ENCODE measurements around the gene PBX4.

DNA sequence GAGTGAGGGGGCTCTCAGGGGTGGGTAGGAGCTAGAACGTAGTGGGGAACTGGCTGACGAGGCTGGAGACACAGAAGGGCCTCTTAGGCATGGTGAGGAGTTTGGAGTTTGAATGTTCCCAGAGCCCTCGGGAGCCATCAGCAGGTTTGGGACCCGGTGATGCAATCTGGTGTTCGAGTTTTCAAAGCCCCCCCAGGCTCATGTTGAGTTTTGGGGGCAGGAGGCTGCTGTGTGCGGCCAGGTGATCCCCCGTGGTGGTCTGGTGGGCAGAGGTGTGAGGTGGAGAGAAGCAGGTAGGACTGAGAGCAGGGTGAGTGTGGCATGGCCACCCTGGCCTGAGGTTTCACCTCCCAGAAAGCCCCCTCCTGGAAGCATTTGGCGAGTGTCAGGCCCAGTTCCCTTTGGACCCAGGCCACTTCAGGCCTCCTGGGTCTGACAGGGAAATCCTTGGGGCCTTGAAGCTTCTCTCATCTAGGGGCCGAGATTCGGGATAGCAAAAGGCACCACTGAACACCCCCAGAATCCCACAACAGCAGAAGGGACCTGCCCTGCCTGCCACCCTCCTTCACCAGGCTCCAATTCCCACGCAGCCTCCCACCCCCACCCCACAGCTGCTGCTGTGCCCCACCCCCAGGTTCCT, 88.6 kb downstream of the PBX4 start:
- TF ChIP-seq, protein P1, sequence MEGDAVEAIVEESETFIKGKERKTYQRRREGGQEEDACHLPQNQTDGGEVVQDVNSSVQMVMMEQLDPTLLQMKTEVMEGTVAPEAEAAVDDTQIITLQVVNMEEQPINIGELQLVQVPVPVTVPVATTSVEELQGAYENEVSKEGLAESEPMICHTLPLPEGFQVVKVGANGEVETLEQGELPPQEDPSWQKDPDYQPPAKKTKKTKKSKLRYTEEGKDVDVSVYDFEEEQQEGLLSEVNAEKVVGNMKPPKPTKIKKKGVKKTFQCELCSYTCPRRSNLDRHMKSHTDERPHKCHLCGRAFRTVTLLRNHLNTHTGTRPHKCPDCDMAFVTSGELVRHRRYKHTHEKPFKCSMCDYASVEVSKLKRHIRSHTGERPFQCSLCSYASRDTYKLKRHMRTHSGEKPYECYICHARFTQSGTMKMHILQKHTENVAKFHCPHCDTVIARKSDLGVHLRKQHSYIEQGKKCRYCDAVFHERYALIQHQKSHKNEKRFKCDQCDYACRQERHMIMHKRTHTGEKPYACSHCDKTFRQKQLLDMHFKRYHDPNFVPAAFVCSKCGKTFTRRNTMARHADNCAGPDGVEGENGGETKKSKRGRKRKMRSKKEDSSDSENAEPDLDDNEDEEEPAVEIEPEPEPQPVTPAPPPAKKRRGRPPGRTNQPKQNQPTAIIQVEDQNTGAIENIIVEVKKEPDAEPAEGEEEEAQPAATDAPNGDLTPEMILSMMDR (IDR thresholded peaks at IDR 0.05) = no peak
- no peak for TF ChIP-seq POLR2A (IDR thresholded peaks at IDR 0.05)
- TF ChIP-seq EP300 (IDR thresholded peaks at IDR 0.05) = no peak

Measured in tibial nerve (tissue), 4 donors.